Measurements from ENCODE around the gene SFTA2. TPM values are rescaled to one million over a fixed set of nuclear protein-coding genes. Genes with fewer than 3 reads are reported as not detected.
"Not testable (repeated sequence)": the region's sequence is repeated elsewhere in the genome, so short reads cannot be mapped to it uniquely, and the experiment has no call there.

The SFTA2 gene
- total RNA-seq, 1 donor from 2014 or later = not detected

DNA sequence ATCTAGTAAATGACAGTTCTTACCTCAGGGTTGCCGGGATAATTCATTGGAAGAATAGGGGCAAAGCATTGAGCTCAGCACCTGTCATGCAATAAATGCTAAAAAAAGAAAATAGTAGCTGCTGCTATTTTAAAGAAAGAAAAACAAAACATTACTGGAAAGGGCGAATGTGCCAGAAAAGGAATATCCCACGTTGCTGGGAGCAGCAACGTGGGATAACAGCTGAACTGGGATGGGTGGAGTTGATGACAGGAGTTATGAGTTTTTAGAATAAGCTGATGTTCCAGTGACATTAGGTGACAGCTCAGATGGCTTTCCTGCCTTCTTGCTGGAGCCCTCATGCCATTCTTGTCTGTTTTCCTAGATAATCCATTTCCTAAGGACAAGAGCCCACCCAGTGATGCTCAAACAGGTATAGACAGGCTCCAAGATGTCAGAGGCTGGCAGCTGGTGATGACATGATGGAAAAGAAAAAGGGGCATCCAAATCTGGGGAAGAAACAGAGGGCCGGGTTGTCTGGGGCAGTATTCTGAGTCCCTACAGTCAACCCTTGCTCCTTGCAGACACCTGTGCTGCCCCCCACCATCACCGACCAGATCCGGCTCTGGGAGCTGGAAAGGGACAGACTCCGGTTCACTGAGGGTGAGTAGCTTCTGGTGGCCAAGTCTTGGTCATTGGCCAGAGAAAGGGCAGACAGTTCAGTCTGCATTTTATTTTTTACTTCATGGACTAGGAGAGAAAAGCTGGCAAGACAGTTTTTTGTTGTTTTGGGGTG lies 19.0 kb downstream of the SFTA2 start:
- Histone ChIP-seq H3K9me3 (ENCODE audit: low read depth) (no peaks in the 10 kb centered on the region), H3K9ac (no peak overlapping the region), H3K4me2 (no peak overlapping the region), H3K4me1 (peaks cover 18% of the 10 kb centered on the region), H3K79me2 (ENCODE audit: low read depth) (peaks cover 18% of the 10 kb centered on the region), H3F3A (ENCODE audit: low read depth) (peaks cover 28% of the 10 kb centered on the region), H4K20me1 (ENCODE audit: low read depth) (no peaks in the 10 kb centered on the region), H3K27ac (no peak overlapping the region), H2AFZ (replicated peaks) (no peak overlapping the region), H3K4me3 (no peak overlapping the region), H3K36me3 (no peaks in the 10 kb centered on the region), H3K27me3 (no peaks in the 10 kb centered on the region)
- H3K4me3 Mint-ChIP-seq = peak overlapping the region; percentile 93
- H3K27ac Mint-ChIP-seq = no peak overlapping the region
- DNase-seq (ENCODE audit: low spot score) = no peak
- peaks cover 9% of the 10 kb centered on the region for H3K27me3 Mint-ChIP-seq (ENCODE audit: insufficient read depth, low read depth)
- TF ChIP-seq, protein P1, sequence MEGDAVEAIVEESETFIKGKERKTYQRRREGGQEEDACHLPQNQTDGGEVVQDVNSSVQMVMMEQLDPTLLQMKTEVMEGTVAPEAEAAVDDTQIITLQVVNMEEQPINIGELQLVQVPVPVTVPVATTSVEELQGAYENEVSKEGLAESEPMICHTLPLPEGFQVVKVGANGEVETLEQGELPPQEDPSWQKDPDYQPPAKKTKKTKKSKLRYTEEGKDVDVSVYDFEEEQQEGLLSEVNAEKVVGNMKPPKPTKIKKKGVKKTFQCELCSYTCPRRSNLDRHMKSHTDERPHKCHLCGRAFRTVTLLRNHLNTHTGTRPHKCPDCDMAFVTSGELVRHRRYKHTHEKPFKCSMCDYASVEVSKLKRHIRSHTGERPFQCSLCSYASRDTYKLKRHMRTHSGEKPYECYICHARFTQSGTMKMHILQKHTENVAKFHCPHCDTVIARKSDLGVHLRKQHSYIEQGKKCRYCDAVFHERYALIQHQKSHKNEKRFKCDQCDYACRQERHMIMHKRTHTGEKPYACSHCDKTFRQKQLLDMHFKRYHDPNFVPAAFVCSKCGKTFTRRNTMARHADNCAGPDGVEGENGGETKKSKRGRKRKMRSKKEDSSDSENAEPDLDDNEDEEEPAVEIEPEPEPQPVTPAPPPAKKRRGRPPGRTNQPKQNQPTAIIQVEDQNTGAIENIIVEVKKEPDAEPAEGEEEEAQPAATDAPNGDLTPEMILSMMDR (IDR thresholded peaks at IDR 0.05) = no peak
- no peak for TF ChIP-seq EZH2 (IDR thresholded peaks at IDR 0.05)
- TF ChIP-seq EZH2phosphoT487 (IDR thresholded peaks at IDR 0.05) = no peak
- H3K4me1 Mint-ChIP-seq = peaks cover 40% of the 10 kb centered on the region
- H3K9me3 Mint-ChIP-seq = no peaks in the 10 kb centered on the region
- H3K36me3 Mint-ChIP-seq = peaks cover 26% of the 10 kb centered on the region

DNA sequence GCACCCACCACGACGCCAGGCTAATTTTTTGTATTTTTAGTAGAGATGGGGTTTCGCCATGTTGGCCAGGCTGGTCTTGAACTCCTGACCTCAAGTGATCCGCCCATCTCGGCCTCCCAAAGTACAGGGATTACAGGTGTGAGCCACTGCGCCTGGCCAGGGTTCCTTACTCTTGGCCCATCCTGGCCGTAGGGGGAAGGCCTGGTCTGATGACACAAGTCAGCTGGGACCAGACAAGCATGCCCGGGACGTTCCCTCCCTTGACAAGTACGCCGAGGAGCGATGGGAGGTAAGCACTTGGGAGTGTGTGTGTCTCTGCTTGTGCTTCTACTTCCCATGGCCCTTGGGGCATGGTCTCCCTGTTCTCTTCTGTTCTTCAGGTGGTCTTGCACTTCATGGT lies 21.5 kb downstream of the SFTA2 start:
- H3K4me3 Mint-ChIP-seq = peak overlapping the region; percentile 74
- H3K4me1 Mint-ChIP-seq = peaks cover 42% of the 10 kb centered on the region
- H3K27me3 Mint-ChIP-seq (ENCODE audit: insufficient read depth, low read depth) = peaks cover 12% of the 10 kb centered on the region
- DNase-seq (ENCODE audit: low spot score); H3K9ac ChIP-seq; H4K20me1 ChIP-seq (ENCODE audit: low read depth); H2AFZ ChIP-seq (replicated peaks); H3K9me3 Mint-ChIP-seq; H3K27ac ChIP-seq; H3K36me3 ChIP-seq; H3K27ac Mint-ChIP-seq; H3K27me3 ChIP-seq; H3K4me3 ChIP-seq; H3K9me3 ChIP-seq (ENCODE audit: low read depth); H3K4me2 ChIP-seq: not testable (repeated sequence)
- peaks cover 14% of the 10 kb centered on the region for H3K36me3 Mint-ChIP-seq
- Histone ChIP-seq H3F3A (ENCODE audit: low read depth) (peaks cover 48% of the 10 kb centered on the region), H3K79me2 (ENCODE audit: low read depth) (peaks cover 18% of the 10 kb centered on the region), H3K4me1 (peaks cover 23% of the 10 kb centered on the region)

DNA sequence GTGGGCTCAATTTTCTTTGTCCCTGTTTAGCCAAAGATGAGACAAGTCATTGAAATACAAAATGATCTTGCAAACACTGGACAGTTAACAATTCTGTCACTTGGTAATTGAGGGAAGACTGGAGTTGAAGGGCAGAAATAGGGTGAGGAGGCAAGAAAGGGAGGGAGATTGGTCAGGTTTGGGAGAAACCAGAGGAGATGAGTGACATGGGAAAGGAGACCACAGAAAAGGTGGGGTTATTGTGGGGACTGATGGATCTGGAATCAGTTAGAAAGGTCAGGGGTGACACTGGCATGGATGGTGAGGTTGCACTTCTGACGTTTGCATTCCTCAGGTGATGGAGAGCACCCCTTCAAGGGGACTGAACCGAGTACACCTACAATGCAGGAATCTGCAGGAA lies 23.3 kb downstream of the SFTA2 start:
- Mint-ChIP-seq H3K4me3 (peak overlapping the region; percentile 99), H3K27me3 (ENCODE audit: insufficient read depth, low read depth) (peaks cover 10% of the 10 kb centered on the region), H3K4me1 (peaks cover 32% of the 10 kb centered on the region), H3K36me3 (peaks cover 14% of the 10 kb centered on the region), H3K27ac (no peak overlapping the region), H3K9me3 (no peaks in the 10 kb centered on the region)
- Histone ChIP-seq H3K27me3 (no peaks in the 10 kb centered on the region), H3K4me1 (peaks cover 13% of the 10 kb centered on the region), H2AFZ (replicated peaks) (no peak overlapping the region), H3K9ac (peak overlapping the region; percentile 81), H3K27ac (no peak overlapping the region), H4K20me1 (ENCODE audit: low read depth) (no peaks in the 10 kb centered on the region), H3K79me2 (ENCODE audit: low read depth) (peaks cover 18% of the 10 kb centered on the region), H3K4me2 (peak overlapping the region; percentile 95), H3K9me3 (ENCODE audit: low read depth) (no peaks in the 10 kb centered on the region), H3K4me3 (peak overlapping the region; percentile 98), H3F3A (ENCODE audit: low read depth) (peaks cover 46% of the 10 kb centered on the region), H3K36me3 (no peaks in the 10 kb centered on the region)
- TF ChIP-seq, protein P1 (IDR thresholded peaks at IDR 0.05) = no peak
- no peak for TF ChIP-seq EZH2phosphoT487 (IDR thresholded peaks at IDR 0.05)
- no peak for DNase-seq (ENCODE audit: low spot score)
